Left ventricle myocardium inferior (tissue), 1 donor: ENCODE measurements around the gene SDC3. TPM values are rescaled to one million over a fixed set of nuclear protein-coding genes. Genes with fewer than 3 reads are reported as not detected.

Experiments used
- DNase-seq: peaks from one replicate; pipeline ENCODE4 v3.0.0-alpha.2; 2020
- H3K27ac ChIP-seq: fragments of 200-600 bp; replicated peaks from 2 replicates; pipeline ENCODE4 v1.8.0; 2021
- H3K27me3 ChIP-seq: fragments of 200-600 bp; 2 replicates; pipeline ENCODE4 v1.8.0; 2021; ENCODE audit warnings: low read depth
- H3K36me3 ChIP-seq: fragments of 200-600 bp; 2 replicates; pipeline ENCODE4 v1.8.0; 2021
- H3K4me1 ChIP-seq: fragments of 200-600 bp; 2 replicates; pipeline ENCODE4 v1.8.0; 2021
- H3K4me3 ChIP-seq: fragments of 200-600 bp; 2 replicates; pipeline ENCODE4 v1.8.0; 2021; ENCODE audit warnings: mild to moderate bottlenecking, moderate library complexity
- H3K9me3 ChIP-seq: fragments of 200-600 bp; replicated peaks from 2 replicates; pipeline ENCODE4 v1.8.0; 2021
- CTCF ChIP-seq: fragments of 200-600 bp; IDR thresholded peaks from 2 replicates; pipeline ENCODE4 v1.8.0; 2021; ENCODE audit warnings: antibody characterized with exemption, mild to moderate bottlenecking, borderline replicate concordance
- intact Hi-C: fragments of 100-400 bp; cut with micrococcal nuclease; formaldehyde crosslinking; loops from one replicate; pipeline ENCODE4 v1.11.0; 2022
- total RNA-seq: library from RNA; stranded (reverse); fragmentation: NEBNext Ultra II Directional; extraction: Animal tissue kit (Norgen Biotek cat#: 25700); gene quantifications from one replicate; pipeline ENCODE4 v1.2.1, GENCODE V29; 2021
- donor health status: DM: no; HTN: yes; CAD: no; lungs with severe emphysema.

Gene SDC3
- total RNA-seq, 1 donor from 2014 or later: 25.3 TPM

- peaks cover 17% of the 10 kb centered on the region for H3K4me1 ChIP-seq
- DNase-seq: no peak
- TF ChIP-seq CTCF: no peak
- peaks cover 19% of the 10 kb centered on the region for H3K9me3 ChIP-seq
- peaks cover 45% of the 10 kb centered on the region for H3K36me3 ChIP-seq
- no peak overlapping the region for H3K4me3 ChIP-seq
- intact Hi-C loops: no loop called here
- no peaks in the 10 kb centered on the region for H3K27me3 ChIP-seq
- H3K27ac ChIP-seq: no peak overlapping the region
Observed at GRCh38 chr1:30874176-30874575, 34.4 kb downstream of the SDC3 start.

DNA sequence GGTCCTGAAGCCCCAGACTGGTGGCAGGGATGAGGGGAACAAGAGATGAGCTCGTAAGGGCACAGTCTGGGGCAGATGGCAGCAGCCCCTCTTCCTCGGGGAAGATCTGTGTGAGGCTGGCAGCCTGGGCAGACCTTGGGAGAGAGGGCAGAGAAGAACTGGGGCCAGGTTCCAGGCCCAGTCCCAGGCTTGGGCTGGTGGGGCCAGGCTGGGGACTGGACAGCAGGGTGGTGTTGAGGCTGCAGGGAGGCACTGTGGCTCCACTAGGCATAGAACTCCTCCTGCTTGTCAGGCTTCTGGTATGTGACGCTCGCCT is 35.7 kb downstream of the SDC3 start:
- intact Hi-C loops: no loop called here
- H3K27ac ChIP-seq: no peak overlapping the region
- peaks cover 45% of the 10 kb centered on the region for H3K36me3 ChIP-seq
- DNase-seq: no peak
- no peaks in the 10 kb centered on the region for H3K27me3 ChIP-seq
- no peak for TF ChIP-seq CTCF
- H3K4me1 ChIP-seq: peaks cover 13% of the 10 kb centered on the region
- no peak overlapping the region for H3K4me3 ChIP-seq
- peaks cover 19% of the 10 kb centered on the region for H3K9me3 ChIP-seq

- H3K27ac ChIP-seq: no peak overlapping the region
- H3K4me3 ChIP-seq: no peak overlapping the region
- TF ChIP-seq CTCF: no peak
- intact Hi-C loops: no loop called here
- no peaks in the 10 kb centered on the region for H3K27me3 ChIP-seq
- H3K36me3 ChIP-seq: peaks cover 45% of the 10 kb centered on the region
- no peak for DNase-seq
- H3K9me3 ChIP-seq: peaks cover 19% of the 10 kb centered on the region
- H3K4me1 ChIP-seq: peaks cover 7% of the 10 kb centered on the region
Observed at GRCh38 chr1:30872033-30872947, 36.3 kb downstream of the SDC3 start.

- Histone ChIP-seq H3K4me1 (no peaks in the 10 kb centered on the region), H3K9me3 (peaks cover 19% of the 10 kb centered on the region), H3K36me3 (peaks cover 41% of the 10 kb centered on the region), H3K27me3 (no peaks in the 10 kb centered on the region), H3K27ac (no peak overlapping the region), H3K4me3 (no peak overlapping the region)
- DNase-seq: no peak
- intact Hi-C loops: no loop called here
- no peak for TF ChIP-seq CTCF
Observed at GRCh38 chr1:30871276-30871871, 37.2 kb downstream of the SDC3 start.

- no peaks in the 10 kb centered on the region for H3K27me3 ChIP-seq
- TF ChIP-seq CTCF: no peak
- H3K36me3 ChIP-seq: peaks cover 41% of the 10 kb centered on the region
- peaks cover 19% of the 10 kb centered on the region for H3K9me3 ChIP-seq
- intact Hi-C loops: no loop called here
- no peak for DNase-seq
- no peak overlapping the region for H3K27ac ChIP-seq
- H3K4me3 ChIP-seq: no peak overlapping the region
- no peaks in the 10 kb centered on the region for H3K4me1 ChIP-seq
Observed at GRCh38 chr1:30870656-30871055, 37.9 kb downstream of the SDC3 start.
